Measurements from ENCODE around the gene SPRY1.

SPRY1 gene

GRCh38 chr4:123409334-123409733, 12.7 kb downstream of the SPRY1 start:
- Histone ChIP-seq H3K27me3 (peaks cover 20% of the 10 kb centered on the region), H3K4me3 (ENCODE audit: low read depth, low read length) (no peak overlapping the region), H3K9me3 (no peaks in the 10 kb centered on the region), H3K36me3 (no peaks in the 10 kb centered on the region), H3K4me1 (no peaks in the 10 kb centered on the region)
- no peak for TF ChIP-seq CTCF (IDR thresholded peaks at IDR 0.05; ENCODE audit: low read depth, low read length)
- no peak for DNase-seq

GRCh38 chr4:123411514-123411913, 14.9 kb downstream of the SPRY1 start:
- peaks cover 2% of the 10 kb centered on the region; the same call in 1 of the 2 replicates for H3K27me3 ChIP-seq
- no peaks in the 10 kb centered on the region for H3K36me3 ChIP-seq
- H3K9me3 ChIP-seq, result no peaks in the 10 kb centered on the region
- TF ChIP-seq CTCF (IDR thresholded peaks at IDR 0.05; ENCODE audit: low read depth, low read length), result no peak
- no peak for DNase-seq
- no peak overlapping the region for H3K4me3 ChIP-seq (ENCODE audit: low read depth, low read length)
- no peaks in the 10 kb centered on the region for H3K4me1 ChIP-seq

GRCh38 chr4:123412091-123412505, 15.5 kb downstream of the SPRY1 start:
- Histone ChIP-seq H3K27me3 (peaks cover 1% of the 10 kb centered on the region; the same call in 1 of the 2 replicates), H3K4me3 (ENCODE audit: low read depth, low read length) (no peak overlapping the region), H3K36me3 (no peaks in the 10 kb centered on the region), H3K9me3 (no peaks in the 10 kb centered on the region), H3K4me1 (no peaks in the 10 kb centered on the region)
- DNase-seq, result no peak
- no peak for TF ChIP-seq CTCF (IDR thresholded peaks at IDR 0.05; ENCODE audit: low read depth, low read length)

GRCh38 chr4:123412700-123413512, 16.3 kb downstream of the SPRY1 start:
- no peak for TF ChIP-seq CTCF (IDR thresholded peaks at IDR 0.05; ENCODE audit: low read depth, low read length)
- Histone ChIP-seq H3K27me3 (no peaks in the 10 kb centered on the region), H3K4me3 (ENCODE audit: low read depth, low read length) (no peak overlapping the region), H3K9me3 (no peaks in the 10 kb centered on the region), H3K4me1 (no peaks in the 10 kb centered on the region), H3K36me3 (no peaks in the 10 kb centered on the region)
- DNase-seq, result no peak

- Histone ChIP-seq H3K4me3 (ENCODE audit: low read depth, low read length) (no peak overlapping the region), H3K4me1 (no peaks in the 10 kb centered on the region), H3K9me3 (no peaks in the 10 kb centered on the region), H3K36me3 (no peaks in the 10 kb centered on the region), H3K27me3 (no peaks in the 10 kb centered on the region)
- DNase-seq, result no peak
- TF ChIP-seq CTCF (IDR thresholded peaks at IDR 0.05; ENCODE audit: low read depth, low read length), result no peak
These were observed 19.0 kb downstream of the SPRY1 start for GRCh38 chr4:123415576-123415975.

- no peaks in the 10 kb centered on the region for H3K9me3 ChIP-seq
- H3K27me3 ChIP-seq, result no peaks in the 10 kb centered on the region
- no peak for DNase-seq
- no peaks in the 10 kb centered on the region for H3K36me3 ChIP-seq
- TF ChIP-seq CTCF (IDR thresholded peaks at IDR 0.05; ENCODE audit: low read depth, low read length), result no peak
- no peak overlapping the region for H3K4me3 ChIP-seq (ENCODE audit: low read depth, low read length)
- no peaks in the 10 kb centered on the region for H3K4me1 ChIP-seq
These were observed 19.4 kb downstream of the SPRY1 start for GRCh38 chr4:123415977-123416376.
